Lung (tissue), 12 donors: ENCODE measurements around the gene GYPA. TPM values are rescaled to one million over a fixed set of nuclear protein-coding genes. Genes with fewer than 3 reads are reported as not detected.
"Not testable (repeated sequence)": the region's sequence is repeated elsewhere in the genome, so short reads cannot be mapped to it uniquely, and the experiment has no call there.

Source experiments
- ATAC-seq: fragments of 200-7000 bp; cut with Tn5 transposase; one replicate; pipeline ENCODE4 v1.9.1; 2020; ENCODE audit warnings: moderate number of reproducible peaks; ENCODE audit not compliant: insufficient read depth, low FRiP score
- DNase-seq, 3 donors: peaks; one replicate each; pipeline ENCODE4 v3.0.0-alpha.2; 2013 to 2017
- H3K27ac ChIP-seq, 2 donors: one replicate each; pipeline ENCODE4 v1.5.1; 2013; ENCODE audit warnings: mild to moderate bottlenecking in 2 of 2, moderate library complexity in 2 of 2, control low read depth in 1 of 2, inconsistent platforms in 1 of 2, low read depth in 1 of 2, low read length in 1 of 2
- H3K27me3 ChIP-seq, 3 donors: one replicate each; pipeline ENCODE4 v1.5.1; 2013; ENCODE audit warnings: low read length in 2 of 3; ENCODE audit not compliant: control insufficient read depth in 3 of 3, insufficient read depth in 3 of 3
- H3K36me3 ChIP-seq, 4 donors: one replicate each; pipeline ENCODE4 v1.5.1; 2013; ENCODE audit warnings: low read length in 4 of 4, mild to moderate bottlenecking in 1 of 4, moderate library complexity in 1 of 4; ENCODE audit not compliant: control insufficient read depth in 4 of 4, insufficient read depth in 4 of 4
- H3K4me1 ChIP-seq, 5 donors: one replicate each; pipeline ENCODE4 v1.5.1; 2013; ENCODE audit warnings: low read length in 5 of 5, mild to moderate bottlenecking in 2 of 5, moderate library complexity in 1 of 5; ENCODE audit not compliant: control insufficient read depth in 5 of 5, insufficient read depth in 5 of 5
- H3K4me3 ChIP-seq: one replicate; pipeline ENCODE4 v1.5.1; 2013; ENCODE audit warnings: mild to moderate bottlenecking, control low read depth, moderate library complexity
- H3K9ac ChIP-seq, 2 donors: one replicate each; pipeline ENCODE4 v1.5.1; 2013; ENCODE audit warnings: low read length in 2 of 2, control low read depth in 1 of 2; ENCODE audit not compliant: insufficient read depth in 1 of 2
- H3K9me3 ChIP-seq, 4 donors: one replicate each; pipeline ENCODE4 v1.5.1; 2013; ENCODE audit warnings: low read length in 3 of 4, mild to moderate bottlenecking in 1 of 4, moderate library complexity in 1 of 4; ENCODE audit not compliant: control insufficient read depth in 4 of 4, insufficient read depth in 3 of 4
- CTCF ChIP-seq: IDR thresholded peaks from 2 replicates; pipeline ENCODE4 v1.5.1; 2012; ENCODE audit warnings: mild to moderate bottlenecking; ENCODE audit errors: control extremely low read depth, extremely low read depth
- WGBS, 2 donors: extraction: QIAGEN DNeasy Blood & Tissue Kit; methylation state at CpG; one replicate each; pipeline ENCODE4 v1.1.7; 2013; 5-methylcytosine and 5-hydroxymethylcytosine counted together
- polyA plus RNA-seq, 2 donors: library from polyadenylated mRNA; stranded (reverse); fragments of 200-250 nt; gene quantifications; one replicate each; pipeline ENCODE4 v1.2.1, GENCODE V29; 2013
- total RNA-seq, 2 donors: library from RNA; depleted of rRNA in 1 of 2; stranded (reverse); fragments of >200 nt in 1 of 2; gene quantifications; one replicate each; pipeline ENCODE4 v1.2.1, GENCODE V29; 2014 to 2021
- donor health status: control.
- donor health status: control.
- donor health status: Bipolar disorder and iron deficiency.
- donor health status: healthy.
- donor health status: DM: yes; HTN: yes; CAD: no.

The GYPA gene
- total and polyA plus RNA-seq, 4 donors = 0.18 to 11.0 TPM; not detected in 2

DNA sequence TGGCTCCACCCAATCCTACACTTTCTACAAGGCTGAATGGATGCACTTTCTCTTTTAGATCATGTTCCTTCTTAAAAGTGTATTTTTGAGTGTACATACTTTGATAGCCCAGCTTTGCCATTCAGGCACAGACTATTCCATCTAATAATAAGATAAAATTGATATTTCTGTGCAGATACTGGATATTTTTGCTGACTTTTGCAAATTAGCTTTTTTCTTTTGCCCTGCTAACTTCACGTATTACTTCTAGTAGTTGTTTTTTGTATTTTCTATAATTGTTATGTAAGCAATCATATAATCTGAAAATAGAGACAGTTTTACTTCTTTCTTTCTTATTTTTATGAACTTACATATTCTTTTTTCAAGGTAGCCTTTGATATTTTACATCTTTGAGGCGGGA is 13.5 kb upstream of the GYPA start:
- DNase-seq = no peak
- H3K4me3 ChIP-seq = no peak overlapping the region
- peaks cover 0 to 3% (median 0%) of the 10 kb centered on the region in 4 donors for H3K9me3 ChIP-seq
- H3K4me1 ChIP-seq = no peaks in the 10 kb centered on the region
- no peak for ATAC-seq
- no peak overlapping the region for H3K9ac ChIP-seq
- no peaks in the 10 kb centered on the region for H3K36me3 ChIP-seq
- no peak for TF ChIP-seq CTCF
- no peaks in the 10 kb centered on the region for H3K27me3 ChIP-seq
- 89 to 99% methylated on average over 2 of the region's 2 CpGs for WGBS, 2 donors
- H3K27ac ChIP-seq = no peak overlapping the region

DNA sequence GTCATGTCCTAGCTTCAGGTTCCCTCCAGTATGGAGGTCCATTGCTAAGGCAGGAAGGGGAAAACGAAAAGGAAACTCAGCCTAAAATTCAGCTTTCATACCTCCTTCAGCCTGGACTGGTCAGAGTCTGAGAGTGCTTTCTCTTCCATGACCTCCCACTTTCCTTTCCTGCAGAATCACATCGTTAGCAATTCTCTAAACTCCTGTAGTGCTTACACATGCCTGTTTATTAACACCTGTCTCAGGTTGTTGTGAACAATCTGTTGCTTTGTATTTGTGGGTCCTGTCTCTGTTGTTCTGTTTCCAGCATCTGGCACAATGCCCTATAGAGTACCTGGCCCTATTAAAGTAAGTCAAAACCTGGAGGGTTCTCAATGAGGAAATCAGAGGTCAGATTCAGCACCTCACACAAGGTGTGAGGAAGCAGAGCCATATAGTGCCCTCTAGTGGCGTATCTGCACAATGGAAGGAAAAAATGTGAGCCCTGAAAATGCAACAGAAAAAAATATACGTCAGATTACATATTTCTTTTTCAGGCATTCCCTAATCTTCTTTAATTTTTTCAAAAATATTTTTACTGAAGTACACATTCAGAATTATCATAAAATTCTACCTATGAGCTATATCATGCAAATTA is 2.3 kb upstream of the GYPA start:
- DNase-seq = peak; percentile 13 to 41 (median 19)
- H3K4me1 ChIP-seq, H3K4me3 ChIP-seq, H3K9me3 ChIP-seq, H3K36me3 ChIP-seq, H3K27me3 ChIP-seq, H3K27ac ChIP-seq, H3K9ac ChIP-seq: not testable (repeated sequence)
- peak; percentile 53 for ATAC-seq
- 30 to 43% methylated on average over 4 of the region's 4 CpGs for WGBS, 2 donors
- peak; percentile 21 for TF ChIP-seq CTCF

DNA sequence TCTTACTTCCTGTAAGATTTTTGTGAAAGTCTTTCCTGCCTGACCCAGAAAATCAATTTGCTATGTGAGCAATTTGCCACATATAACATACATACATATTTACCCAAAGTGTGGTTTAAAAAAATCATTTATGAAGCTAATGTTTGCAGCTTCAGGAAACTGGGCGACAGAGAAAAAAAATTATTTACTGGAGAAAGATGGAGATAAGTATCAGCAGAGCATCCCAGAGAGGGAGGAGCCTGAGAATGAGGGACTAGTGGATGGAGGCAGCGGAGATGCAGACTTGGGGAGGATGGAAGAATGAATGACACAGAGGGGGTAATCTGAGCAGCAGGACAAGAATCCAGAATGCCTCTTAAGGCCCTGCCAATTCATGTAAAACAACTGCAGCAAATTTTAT is 975 bp upstream of the GYPA start:
- H3K4me1 ChIP-seq = no peaks in the 10 kb centered on the region
- 78 to 83% methylated on average over 2 of the region's 2 CpGs for WGBS, 2 donors

DNA sequence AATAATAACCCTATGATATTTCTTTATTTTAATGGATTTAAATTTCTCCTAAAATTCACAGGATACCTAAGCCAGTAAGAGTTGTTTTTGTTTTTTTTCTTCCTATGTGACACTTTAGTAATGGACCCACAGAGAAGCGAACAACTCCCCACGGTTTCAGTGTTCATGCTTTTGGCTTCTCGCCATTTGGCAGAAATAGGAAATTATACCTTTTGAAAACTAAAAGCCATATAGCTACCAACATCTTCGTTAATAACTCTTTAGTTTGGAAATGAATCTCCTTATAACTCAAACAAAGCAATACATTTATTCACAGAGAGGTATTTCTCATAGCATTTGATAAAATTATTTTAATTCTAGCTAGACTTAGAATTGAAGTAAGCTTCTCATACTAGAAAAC is 527 bp downstream of the GYPA start:
- WGBS, 2 donors = 74 to 79% methylated on average over 4 of the region's 4 CpGs
- not testable (repeated sequence) for ATAC-seq

More for the DNA sequence above, 975 bp upstream of the GYPA start:
- TF ChIP-seq CTCF = no peak
- DNase-seq (no peak), ATAC-seq (no peak)
- Histone ChIP-seq H3K36me3 (no peaks in the 10 kb centered on the region), H3K4me3 (no peak overlapping the region), H3K9ac (no peak overlapping the region), H3K27ac (no peak overlapping the region), H3K27me3 (no peaks in the 10 kb centered on the region), H3K9me3 (no peaks in the 10 kb centered on the region)

DNA sequence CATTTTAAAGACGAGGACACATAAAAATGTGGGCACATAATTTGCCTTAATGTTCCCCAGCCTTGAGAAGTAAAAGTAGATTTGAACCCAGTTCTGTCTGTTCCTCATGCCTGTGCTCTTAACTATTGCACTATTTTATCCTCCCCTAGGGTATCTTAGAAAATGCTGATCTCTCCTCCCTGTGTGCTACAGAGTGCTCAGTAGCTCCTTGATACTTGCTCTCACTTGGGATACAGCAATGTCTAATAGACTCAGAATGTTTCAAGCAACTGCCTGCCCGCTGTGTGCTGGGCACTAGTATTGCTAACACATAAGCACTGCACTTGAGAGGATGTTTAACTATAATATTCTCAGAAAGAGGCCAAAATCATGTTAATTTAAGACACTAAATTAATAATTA is 971 bp downstream of the GYPA start:
- H3K4me3 ChIP-seq, H3K27ac ChIP-seq, H3K4me1 ChIP-seq, H3K9ac ChIP-seq, H3K27me3 ChIP-seq, H3K36me3 ChIP-seq, DNase-seq, H3K9me3 ChIP-seq, ATAC-seq: not testable (repeated sequence)
- 86 to 89% methylated on average over 2 of the region's 2 CpGs for WGBS, 2 donors

More for the DNA sequence above, 527 bp downstream of the GYPA start:
- DNase-seq, H3K4me1 ChIP-seq, H3K9ac ChIP-seq, H3K4me3 ChIP-seq, H3K9me3 ChIP-seq, H3K36me3 ChIP-seq, H3K27me3 ChIP-seq, H3K27ac ChIP-seq: not testable (repeated sequence)

DNA sequence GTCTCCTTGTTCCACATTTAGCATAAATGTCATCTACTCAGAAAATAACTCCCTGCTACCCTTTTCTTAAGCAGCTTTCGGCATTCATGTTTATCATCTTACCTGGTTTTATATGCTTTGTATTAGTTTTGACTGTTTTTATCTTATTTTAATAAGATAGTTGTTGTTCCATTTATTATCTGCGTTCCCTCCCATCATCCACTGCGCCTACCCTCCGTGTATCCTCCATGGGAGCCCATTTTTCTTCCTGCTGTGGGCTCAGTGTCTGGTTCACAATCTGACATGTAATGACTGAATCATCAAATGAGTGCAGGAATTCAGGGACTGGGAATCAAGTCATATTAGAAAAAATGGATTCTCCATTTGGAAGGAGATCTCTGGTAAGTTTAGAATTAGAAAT is 2.3 kb downstream of the GYPA start:
- not testable (repeated sequence) for H3K4me3 ChIP-seq

More for the DNA sequence above, 2.3 kb downstream of the GYPA start:
- not testable (repeated sequence) for H3K27ac ChIP-seq, H3K36me3 ChIP-seq, H3K27me3 ChIP-seq, H3K9me3 ChIP-seq, DNase-seq, ATAC-seq, H3K4me1 ChIP-seq, H3K9ac ChIP-seq
- 93 to 95% methylated on average over 4 of the region's 4 CpGs for WGBS, 2 donors
